Epithelial cell of esophagus (primary cell): ENCODE results near the gene NFIB.

Experiments used
- DNase-seq: peaks from one replicate; pipeline ENCODE4 v3.0.0; 2010; ENCODE audit warnings: low read depth
- H3K4me3 ChIP-seq: 2 replicates; pipeline ENCODE4 v1.5.1; 2011; ENCODE audit warnings: mild to moderate bottlenecking, low read length, control low read depth
- TF ChIP-seq, protein P1 (sequence below): IDR thresholded peaks from 2 replicates; pipeline ENCODE4 v1.5.1; 2011; ENCODE audit warnings: low read depth, mild to moderate bottlenecking, low read length, control low read depth, inconsistent platforms; ENCODE audit not compliant: insufficient read depth; ENCODE audit errors: missing control alignments

NFIB gene

DNA sequence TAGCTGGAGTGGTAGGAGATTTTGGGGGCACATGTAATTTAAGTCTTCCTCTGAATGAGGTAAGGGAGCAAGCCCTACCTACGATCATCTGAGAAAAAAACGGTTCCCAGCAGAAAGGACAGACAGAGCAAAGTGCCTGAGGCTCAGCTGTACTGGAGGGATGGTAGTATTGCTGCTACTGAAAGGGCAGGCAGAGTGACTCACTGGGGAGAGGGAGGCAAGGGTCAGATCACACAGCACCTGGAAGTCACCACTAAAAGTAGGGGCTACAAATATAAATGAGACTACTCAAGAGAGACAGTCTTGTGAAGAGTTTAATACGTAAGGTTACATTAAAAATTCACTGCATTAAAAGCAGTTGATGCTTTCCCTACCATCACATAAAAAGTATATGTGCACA, 75.9 kb downstream of the NFIB start:
- TF ChIP-seq, protein P1, sequence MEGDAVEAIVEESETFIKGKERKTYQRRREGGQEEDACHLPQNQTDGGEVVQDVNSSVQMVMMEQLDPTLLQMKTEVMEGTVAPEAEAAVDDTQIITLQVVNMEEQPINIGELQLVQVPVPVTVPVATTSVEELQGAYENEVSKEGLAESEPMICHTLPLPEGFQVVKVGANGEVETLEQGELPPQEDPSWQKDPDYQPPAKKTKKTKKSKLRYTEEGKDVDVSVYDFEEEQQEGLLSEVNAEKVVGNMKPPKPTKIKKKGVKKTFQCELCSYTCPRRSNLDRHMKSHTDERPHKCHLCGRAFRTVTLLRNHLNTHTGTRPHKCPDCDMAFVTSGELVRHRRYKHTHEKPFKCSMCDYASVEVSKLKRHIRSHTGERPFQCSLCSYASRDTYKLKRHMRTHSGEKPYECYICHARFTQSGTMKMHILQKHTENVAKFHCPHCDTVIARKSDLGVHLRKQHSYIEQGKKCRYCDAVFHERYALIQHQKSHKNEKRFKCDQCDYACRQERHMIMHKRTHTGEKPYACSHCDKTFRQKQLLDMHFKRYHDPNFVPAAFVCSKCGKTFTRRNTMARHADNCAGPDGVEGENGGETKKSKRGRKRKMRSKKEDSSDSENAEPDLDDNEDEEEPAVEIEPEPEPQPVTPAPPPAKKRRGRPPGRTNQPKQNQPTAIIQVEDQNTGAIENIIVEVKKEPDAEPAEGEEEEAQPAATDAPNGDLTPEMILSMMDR = no peak
- no peak overlapping the region for H3K4me3 ChIP-seq
- DNase-seq = peak; percentile 72

DNA sequence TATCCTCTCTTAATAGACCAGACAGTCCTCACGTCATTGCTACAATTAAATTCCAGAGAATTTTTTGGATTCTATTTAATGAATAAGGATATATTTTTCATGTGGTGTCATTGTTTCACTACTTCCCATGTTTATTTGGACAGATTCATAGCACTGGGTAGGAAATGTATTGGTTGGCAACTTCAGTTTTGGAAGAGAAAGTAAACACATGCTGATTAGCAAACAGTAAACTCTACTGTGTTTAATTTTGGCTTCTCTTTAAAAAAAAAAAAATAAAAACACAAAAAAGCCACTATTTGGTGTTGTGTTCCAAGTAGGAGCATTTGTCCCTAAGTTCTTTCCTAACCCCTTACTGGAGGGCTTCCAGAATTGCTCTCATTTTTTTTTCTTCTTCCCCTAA, 77.3 kb downstream of the NFIB start:
- no peak overlapping the region for H3K4me3 ChIP-seq

DNA sequence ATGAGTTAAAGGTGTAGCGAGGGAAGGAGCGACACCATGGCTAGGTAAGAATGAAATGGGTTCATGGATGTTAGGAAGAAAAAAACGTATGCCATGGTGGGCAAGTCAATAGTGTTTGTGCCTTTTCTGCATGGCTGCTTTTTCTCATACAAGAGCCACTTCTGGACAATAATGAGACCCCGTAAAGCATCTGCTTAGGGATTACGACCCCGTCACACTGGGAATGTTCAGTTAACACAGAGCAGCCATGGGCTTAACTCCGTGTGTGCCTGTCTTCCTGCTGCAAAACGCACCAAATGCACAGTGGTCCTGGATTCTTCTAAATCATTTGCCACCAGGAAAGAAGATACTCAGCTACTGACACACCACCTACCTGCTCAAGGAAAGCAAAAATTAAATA, 81.8 kb downstream of the NFIB start:
- TF ChIP-seq, protein P1 = no peak

More for the DNA sequence above, 77.3 kb downstream of the NFIB start:
- DNase-seq = no peak
- TF ChIP-seq, protein P1 = no peak

DNA sequence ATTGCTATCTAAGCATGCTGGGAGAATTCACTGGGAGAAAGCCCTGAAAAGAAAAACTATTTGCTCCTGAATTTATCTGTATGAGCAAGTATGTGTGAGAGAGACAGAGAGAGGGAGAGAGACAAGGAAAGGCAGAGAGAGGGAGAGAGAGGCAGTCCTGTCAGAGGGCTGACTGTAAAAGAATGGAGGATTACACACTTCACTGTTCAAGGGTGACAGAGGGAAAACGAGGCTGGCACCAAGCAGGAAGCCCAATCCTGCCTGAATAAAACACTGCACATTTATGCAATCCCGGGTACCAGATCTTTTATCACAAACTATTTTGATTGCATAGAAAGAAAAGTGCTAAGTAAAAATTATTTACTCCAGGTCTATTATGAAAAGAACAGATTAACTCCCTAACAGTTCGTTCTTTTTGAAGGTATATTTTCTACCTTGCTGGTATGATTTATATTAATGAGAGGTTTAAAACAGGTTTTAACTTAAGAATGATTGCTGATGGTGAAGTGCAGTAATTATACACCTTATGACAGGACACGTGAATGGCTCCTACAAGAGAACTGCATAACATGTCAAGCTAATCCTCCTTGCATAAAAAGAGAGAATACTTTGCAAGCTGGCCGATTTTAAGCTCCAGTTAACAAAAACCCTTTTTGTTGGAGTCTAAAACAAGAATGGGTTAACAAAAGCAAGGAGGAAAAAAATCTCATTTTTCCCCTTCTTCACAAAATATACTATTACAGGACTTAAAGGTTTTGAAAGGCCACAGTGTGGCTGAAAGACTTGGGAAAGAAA, 82.5 kb downstream of the NFIB start:
- no peak for DNase-seq
- H3K4me3 ChIP-seq = no peak overlapping the region
- TF ChIP-seq, protein P1 = no peak

More for the DNA sequence above, 81.8 kb downstream of the NFIB start:
- no peak for DNase-seq
- H3K4me3 ChIP-seq = no peak overlapping the region

DNA sequence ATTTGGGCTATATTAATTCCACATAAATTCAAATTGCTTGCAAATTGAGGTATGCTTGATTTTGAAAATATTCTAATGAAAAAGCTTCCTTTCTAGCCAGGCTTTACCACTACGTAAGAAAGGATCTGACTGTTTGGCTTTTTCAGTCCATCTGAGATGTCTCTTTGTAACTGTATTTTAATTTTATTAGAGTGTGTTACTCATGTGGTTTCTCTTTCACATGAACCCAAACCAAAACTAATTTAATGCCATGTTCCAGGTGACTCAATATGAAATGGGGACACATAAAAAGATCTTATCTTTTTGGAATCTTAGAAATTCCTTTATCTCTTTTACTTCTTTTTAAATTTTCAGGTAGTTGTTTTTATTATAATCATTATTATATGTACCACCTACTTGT, 85.3 kb downstream of the NFIB start:
- TF ChIP-seq, protein P1 = no peak
- no peak overlapping the region for H3K4me3 ChIP-seq
- no peak for DNase-seq

DNA sequence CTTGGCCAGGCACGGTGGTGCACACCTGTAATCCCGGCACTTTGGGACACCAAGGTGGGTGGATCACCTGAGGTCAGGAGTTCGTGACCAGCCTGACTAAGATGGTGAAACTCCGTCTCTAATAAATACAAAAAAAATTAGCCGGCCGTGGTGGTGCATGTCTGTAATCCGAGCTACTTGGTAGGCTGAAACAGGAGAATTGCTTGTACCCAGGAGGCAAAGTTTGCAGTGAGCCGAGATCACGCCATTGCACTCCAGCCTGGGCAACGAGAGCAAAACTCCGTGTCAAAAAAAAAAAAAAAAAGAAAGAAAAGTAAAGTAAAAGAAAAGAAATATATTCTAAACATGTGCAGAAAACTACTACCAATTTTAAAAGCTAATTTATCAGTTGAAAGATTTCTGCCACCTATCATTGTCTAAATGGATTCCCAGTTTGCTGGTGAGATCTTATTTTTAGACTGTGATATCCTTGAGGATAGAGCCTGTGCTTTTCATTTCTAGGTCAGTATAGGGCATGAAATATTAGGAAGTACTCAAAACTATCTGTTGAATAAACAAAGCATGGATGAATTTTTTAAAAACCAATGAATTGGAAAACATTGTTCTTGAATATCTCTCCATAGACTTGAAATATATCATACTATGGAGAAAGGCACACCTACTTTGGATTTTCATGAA, 86.9 kb downstream of the NFIB start:
- H3K4me3 ChIP-seq = no peak overlapping the region
- TF ChIP-seq, protein P1 = no peak
- DNase-seq = no peak
